ENCODE data around the gene CREB3.

DNA sequence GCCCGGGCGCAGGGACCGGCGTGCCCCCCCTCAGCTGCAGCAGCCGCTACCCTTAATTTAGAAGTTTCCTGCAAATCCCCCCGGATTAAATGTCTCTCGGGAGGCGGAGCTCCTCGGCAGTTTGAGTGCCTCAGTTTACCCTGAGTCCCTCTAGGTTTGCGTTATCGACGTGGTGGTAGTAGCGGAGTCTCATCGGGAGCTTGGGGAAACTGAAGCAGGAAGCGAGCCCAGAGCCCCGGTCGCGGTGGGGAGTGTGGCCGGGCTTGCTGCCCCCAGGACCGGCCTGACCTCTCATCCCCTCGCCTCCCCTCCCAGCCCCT, 42.2 kb upstream of the CREB3 start:
- TF ChIP-seq, protein P1, sequence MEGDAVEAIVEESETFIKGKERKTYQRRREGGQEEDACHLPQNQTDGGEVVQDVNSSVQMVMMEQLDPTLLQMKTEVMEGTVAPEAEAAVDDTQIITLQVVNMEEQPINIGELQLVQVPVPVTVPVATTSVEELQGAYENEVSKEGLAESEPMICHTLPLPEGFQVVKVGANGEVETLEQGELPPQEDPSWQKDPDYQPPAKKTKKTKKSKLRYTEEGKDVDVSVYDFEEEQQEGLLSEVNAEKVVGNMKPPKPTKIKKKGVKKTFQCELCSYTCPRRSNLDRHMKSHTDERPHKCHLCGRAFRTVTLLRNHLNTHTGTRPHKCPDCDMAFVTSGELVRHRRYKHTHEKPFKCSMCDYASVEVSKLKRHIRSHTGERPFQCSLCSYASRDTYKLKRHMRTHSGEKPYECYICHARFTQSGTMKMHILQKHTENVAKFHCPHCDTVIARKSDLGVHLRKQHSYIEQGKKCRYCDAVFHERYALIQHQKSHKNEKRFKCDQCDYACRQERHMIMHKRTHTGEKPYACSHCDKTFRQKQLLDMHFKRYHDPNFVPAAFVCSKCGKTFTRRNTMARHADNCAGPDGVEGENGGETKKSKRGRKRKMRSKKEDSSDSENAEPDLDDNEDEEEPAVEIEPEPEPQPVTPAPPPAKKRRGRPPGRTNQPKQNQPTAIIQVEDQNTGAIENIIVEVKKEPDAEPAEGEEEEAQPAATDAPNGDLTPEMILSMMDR (IDR thresholded peaks at IDR 0.05 in 4 of 5, conservative IDR thresholded peaks at IDR 0.05 in 1 of 5) = no peak
- no peak for TF ChIP-seq POLR2A (IDR thresholded peaks at IDR 0.05)
